HG03521 (cell line): ENCODE measurements around the gene FAM124B.
"Not testable (repeated sequence)": the region's sequence is repeated elsewhere in the genome, so short reads cannot be mapped to it uniquely, and the experiment has no call there.

Experiments
- ATAC-seq: cut with Tn5 transposase; IDR thresholded peaks from one replicate; pipeline ENCODE4 v1.9.1; 2021; ENCODE audit warnings: mild to moderate bottlenecking, moderate library complexity; ENCODE audit not compliant: unreplicated experiment

FAM124B gene

GRCh38 chr2:224413381-224413780, 11.5 kb upstream of the FAM124B start:
- ATAC-seq = no peak

- no peak for ATAC-seq
Measured at GRCh38 chr2:224412141-224413015, 10.5 kb upstream of the FAM124B start.

DNA sequence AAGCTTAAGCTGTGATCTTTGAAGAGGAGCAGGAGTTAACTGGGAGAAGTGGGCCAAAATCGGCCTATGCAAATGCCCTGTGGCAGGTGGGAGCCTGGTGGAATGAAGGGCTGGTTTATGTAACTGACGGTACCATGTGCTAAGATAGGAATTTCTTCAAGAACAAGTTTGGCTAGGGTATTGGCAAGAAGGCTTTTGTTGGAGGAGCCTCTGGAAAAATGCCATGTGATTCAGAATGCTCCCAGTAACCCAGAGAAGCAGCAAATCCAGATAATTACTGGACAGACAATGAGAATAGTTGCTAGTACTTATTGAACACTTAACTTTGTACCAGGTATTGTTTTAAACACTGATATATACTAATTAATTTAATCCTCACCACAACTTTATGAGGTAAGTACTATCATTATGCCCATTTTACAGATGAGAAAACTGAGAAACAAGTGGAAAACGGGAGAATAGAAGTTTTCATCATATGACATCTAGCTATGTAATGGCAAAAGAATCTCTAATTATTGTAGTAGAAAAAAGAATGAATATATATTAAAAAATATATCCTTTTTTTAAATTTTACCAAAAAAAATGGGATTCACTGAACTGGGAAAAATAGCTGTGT, 9.1 kb upstream of the FAM124B start:
- no peak for ATAC-seq

GRCh38 chr2:224408676-224409075, 6.8 kb upstream of the FAM124B start:
- no peak for ATAC-seq

- ATAC-seq = no peak
Measured at GRCh38 chr2:224407241-224407701, 5.4 kb upstream of the FAM124B start.

- ATAC-seq = no peak
Measured at GRCh38 chr2:224405841-224406370, 4.0 kb upstream of the FAM124B start.

DNA sequence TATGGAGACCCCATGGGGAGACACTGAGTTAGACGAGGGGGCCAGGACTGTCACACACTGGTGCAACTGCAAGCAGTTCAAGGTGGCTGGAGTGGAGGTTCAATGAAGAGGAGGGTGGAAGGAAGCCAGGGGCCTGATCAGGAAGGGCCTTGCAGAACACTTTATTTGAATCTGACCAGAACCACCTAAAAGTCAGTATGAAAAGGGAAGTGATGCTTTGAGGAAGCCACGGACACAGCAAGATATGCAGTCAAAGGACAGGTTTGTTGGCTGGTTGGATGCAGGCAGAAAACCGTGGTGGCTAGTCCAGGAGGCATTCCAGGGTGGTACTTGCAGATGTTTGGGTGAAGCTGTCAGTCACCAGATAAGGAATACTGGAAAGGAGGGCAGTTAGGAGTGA, 3.5 kb upstream of the FAM124B start:
- ATAC-seq = peak; percentile 60

GRCh38 chr2:224404796-224405195, 2.9 kb upstream of the FAM124B start:
- ATAC-seq = no peak

- no peak for ATAC-seq
Measured at GRCh38 chr2:224403657-224404056, 1.8 kb upstream of the FAM124B start.

- ATAC-seq = no peak
Measured at GRCh38 chr2:224400886-224401632, 848 bp downstream of the FAM124B start.

DNA sequence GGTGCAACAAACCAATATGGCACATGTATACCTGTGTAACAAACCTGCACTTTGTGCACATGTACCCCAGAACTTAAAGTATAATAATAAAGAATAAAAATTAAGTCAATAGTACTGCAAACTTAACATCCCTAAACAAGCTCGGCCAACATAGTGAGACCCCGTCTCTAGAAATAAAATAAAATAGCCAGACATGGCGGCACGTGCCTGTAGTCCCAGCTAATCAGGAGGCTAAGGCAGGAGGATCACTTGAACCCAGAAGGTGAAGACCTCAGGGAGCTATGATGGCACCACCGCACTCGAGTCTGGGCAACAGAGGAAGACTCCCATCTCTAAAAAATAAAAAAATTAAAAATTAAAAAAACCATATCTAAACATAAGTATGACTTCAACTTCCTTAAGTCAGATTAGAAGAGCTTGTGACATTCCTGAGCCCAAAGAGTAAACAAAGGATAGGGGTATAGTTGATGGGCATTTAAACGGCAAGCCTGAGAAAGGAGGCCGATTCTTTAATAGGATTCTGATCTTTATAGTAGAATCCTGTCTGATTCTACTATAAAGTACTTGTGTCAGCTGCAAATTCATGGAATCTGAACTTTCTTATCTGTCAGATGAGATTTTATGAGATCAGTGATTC, 1.6 kb downstream of the FAM124B start:
- ATAC-seq = no peak

DNA sequence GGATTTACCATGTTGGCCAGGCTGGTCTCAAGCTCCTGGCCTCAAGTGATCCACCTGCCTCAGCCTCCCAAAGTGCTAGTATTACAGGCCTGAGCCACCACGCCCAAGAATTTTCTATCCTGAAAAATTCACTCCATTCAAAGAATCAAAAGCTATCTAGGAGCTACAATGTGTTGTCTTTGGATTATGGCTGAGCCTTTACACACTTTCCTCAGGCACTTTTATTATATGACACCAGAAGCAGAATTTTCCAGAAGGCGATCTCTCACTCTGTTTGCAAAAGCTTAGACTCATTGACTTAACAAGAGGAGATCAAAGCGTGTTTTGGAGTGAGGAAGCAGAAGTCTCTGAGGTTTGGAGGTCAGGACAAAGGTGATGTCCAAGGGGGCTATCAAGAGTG, 3.6 kb downstream of the FAM124B start:
- ATAC-seq = no peak

- ATAC-seq = not testable (repeated sequence)
Measured at GRCh38 chr2:224397100-224397499, 4.8 kb downstream of the FAM124B start.

DNA sequence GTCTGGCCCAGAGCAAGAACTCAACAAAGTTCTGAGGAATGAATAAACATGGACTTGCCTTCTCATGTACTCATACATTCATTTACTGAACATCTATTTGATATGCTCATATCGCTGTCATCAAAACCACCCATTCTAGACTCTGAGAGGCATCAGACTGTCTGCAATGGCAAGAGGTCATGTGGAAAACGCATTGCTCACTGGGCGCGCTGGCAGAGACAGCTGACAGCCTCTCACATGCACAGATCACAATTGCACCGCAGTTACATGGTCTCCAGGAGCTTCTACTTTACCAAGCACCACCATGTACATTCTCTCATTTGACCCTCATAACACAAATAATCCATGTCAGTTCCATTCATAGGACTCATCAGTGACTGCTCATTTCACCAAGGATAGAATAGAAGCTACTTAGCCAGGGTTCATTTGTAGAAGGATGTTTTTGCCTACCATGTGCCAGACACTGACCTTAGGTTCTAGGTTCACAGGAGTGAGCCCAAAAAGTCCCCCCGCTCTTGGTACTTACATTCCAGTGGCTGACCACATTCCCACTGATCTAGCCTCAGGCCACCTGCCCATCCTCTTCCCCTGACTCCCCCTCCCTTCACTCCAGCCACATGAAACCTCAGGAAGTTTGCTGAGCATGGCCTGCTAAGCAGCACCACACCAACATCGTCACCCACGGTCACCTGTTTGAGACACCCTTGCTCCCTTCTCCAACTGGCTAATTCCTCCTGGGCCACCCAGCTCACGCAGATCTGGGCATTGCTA, 6.1 kb downstream of the FAM124B start:
- no peak for ATAC-seq

- no peak for ATAC-seq
Measured at GRCh38 chr2:224393157-224393872, 8.6 kb downstream of the FAM124B start.

- ATAC-seq = no peak
Measured at GRCh38 chr2:224392545-224392944, 9.4 kb downstream of the FAM124B start.

DNA sequence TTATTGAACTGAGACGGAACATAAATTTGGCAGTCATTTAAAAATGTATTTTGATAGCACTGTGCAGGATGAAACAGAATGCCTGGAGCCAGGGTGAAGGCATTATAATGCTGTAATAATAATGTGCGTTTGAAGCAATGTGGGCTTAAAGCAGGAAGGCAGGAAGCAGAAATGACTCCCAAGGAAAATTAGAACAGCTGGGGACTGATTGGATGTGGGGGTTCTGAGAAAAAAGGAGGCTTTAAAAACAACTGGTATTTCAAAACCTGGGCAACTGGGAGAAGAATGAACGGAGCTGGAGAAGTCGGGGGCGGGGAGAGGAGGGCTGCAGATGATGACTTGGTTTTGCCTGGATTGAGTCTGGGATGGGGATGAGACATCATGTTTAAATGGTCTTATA, 12.6 kb downstream of the FAM124B start:
- no peak for ATAC-seq

DNA sequence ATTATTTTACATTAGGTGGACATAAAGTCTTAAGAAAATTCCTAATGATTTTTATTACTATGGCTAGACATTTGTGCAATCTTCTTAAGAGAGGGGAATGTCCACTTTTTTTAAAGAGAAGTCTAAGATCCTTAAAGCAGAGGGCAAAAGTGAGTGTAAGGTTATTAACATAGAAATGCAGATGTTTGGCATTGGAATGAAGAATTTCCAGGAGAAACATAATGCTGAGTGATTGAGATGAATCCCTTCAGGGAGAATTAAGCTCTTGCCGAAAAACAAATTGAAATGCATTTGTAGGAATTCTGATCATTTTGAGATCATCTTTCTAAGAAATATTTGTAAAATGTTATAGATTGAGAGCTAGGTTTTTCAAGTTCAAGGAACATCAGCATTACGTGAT, 15.0 kb downstream of the FAM124B start:
- no peak for ATAC-seq

DNA sequence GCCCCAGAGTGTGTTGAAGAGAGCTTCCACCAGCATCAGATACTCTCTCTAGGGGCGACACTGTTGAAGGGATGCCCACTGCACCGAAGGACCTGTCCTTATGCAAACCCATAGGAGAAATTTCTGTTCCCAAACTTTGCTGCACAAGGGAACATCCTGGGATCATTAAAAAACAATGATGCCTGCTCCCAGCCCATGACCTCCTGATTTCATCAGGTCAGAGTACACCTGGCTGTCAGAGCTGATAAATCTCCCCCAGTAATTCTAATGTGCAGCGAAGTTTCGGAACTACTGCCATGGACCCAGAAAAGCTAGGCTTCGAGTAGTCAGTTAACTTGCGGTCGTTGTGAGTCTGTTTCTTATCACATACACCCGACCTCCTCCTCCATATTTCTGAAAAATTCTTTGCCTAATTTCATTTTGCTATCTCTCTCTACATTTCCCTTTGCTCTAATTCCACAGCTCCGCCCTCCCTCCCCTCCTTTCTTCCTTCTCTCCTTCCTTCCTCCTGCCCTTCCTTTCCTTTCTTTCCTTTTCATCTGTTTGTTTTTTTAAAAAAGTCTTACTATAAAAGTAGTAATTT, 18.8 kb downstream of the FAM124B start:
- no peak for ATAC-seq
